ENCODE data around the gene RAC3.

RAC3 gene

GRCh38 chr17:82011617-82012187 is 19.8 kb upstream of the RAC3 start:
- no peak overlapping the region for H3K4me3 ChIP-seq (ENCODE audit: low read length)
- H3K9me3 ChIP-seq (ENCODE audit: control insufficient read depth, low read length), result no peaks in the 10 kb centered on the region
- no peaks in the 10 kb centered on the region for H3K4me1 ChIP-seq (ENCODE audit: control insufficient read depth, insufficient read depth, low read length)
- no peaks in the 10 kb centered on the region for H3K27me3 ChIP-seq (ENCODE audit: control insufficient read depth, insufficient read depth, low read length)
- no peak overlapping the region for H3K9ac ChIP-seq (ENCODE audit: low read length)
- no peaks in the 10 kb centered on the region for H3K36me3 ChIP-seq (ENCODE audit: control insufficient read depth, insufficient read depth, low read length)

GRCh38 chr17:82012261-82012639 is 19.2 kb upstream of the RAC3 start:
- no peak overlapping the region for H3K4me3 ChIP-seq (ENCODE audit: low read length)
- H3K9ac ChIP-seq (ENCODE audit: low read length), result no peak overlapping the region
- no peaks in the 10 kb centered on the region for H3K9me3 ChIP-seq (ENCODE audit: control insufficient read depth, low read length)
- no peaks in the 10 kb centered on the region for H3K36me3 ChIP-seq (ENCODE audit: control insufficient read depth, insufficient read depth, low read length)
- no peaks in the 10 kb centered on the region for H3K4me1 ChIP-seq (ENCODE audit: control insufficient read depth, insufficient read depth, low read length)
- H3K27me3 ChIP-seq (ENCODE audit: control insufficient read depth, insufficient read depth, low read length), result no peaks in the 10 kb centered on the region

GRCh38 chr17:82012640-82013295 is 18.7 kb upstream of the RAC3 start:
- no peak overlapping the region for H3K9ac ChIP-seq (ENCODE audit: low read length)

GRCh38 chr17:82013341-82013740 is 18.1 kb upstream of the RAC3 start:
- no peaks in the 10 kb centered on the region for H3K4me1 ChIP-seq (ENCODE audit: control insufficient read depth, insufficient read depth, low read length)
- no peak overlapping the region for H3K4me3 ChIP-seq (ENCODE audit: low read length)
- H3K27me3 ChIP-seq (ENCODE audit: control insufficient read depth, insufficient read depth, low read length), result no peaks in the 10 kb centered on the region
- no peaks in the 10 kb centered on the region for H3K9me3 ChIP-seq (ENCODE audit: control insufficient read depth, low read length)
- no peaks in the 10 kb centered on the region for H3K36me3 ChIP-seq (ENCODE audit: control insufficient read depth, insufficient read depth, low read length)
- H3K9ac ChIP-seq (ENCODE audit: low read length), result no peak overlapping the region

More at GRCh38 chr17:82012640-82013295, 18.7 kb upstream of the RAC3 start:
- no peaks in the 10 kb centered on the region for H3K36me3 ChIP-seq (ENCODE audit: control insufficient read depth, insufficient read depth, low read length)
- no peaks in the 10 kb centered on the region for H3K4me1 ChIP-seq (ENCODE audit: control insufficient read depth, insufficient read depth, low read length)
- H3K9me3 ChIP-seq (ENCODE audit: control insufficient read depth, low read length), result no peaks in the 10 kb centered on the region
- H3K4me3 ChIP-seq (ENCODE audit: low read length), result no peak overlapping the region
- no peaks in the 10 kb centered on the region for H3K27me3 ChIP-seq (ENCODE audit: control insufficient read depth, insufficient read depth, low read length)

- no peaks in the 10 kb centered on the region for H3K36me3 ChIP-seq (ENCODE audit: control insufficient read depth, insufficient read depth, low read length)
Observed at GRCh38 chr17:82013772-82014321, 17.6 kb upstream of the RAC3 start.

GRCh38 chr17:82014432-82014831 is 17.0 kb upstream of the RAC3 start:
- Histone ChIP-seq H3K27me3 (ENCODE audit: control insufficient read depth, insufficient read depth, low read length) (no peaks in the 10 kb centered on the region), H3K9ac (ENCODE audit: low read length) (no peak overlapping the region), H3K4me1 (ENCODE audit: control insufficient read depth, insufficient read depth, low read length) (peaks cover 3% of the 10 kb centered on the region), H3K36me3 (ENCODE audit: control insufficient read depth, insufficient read depth, low read length) (no peaks in the 10 kb centered on the region), H3K4me3 (ENCODE audit: low read length) (no peak overlapping the region), H3K9me3 (ENCODE audit: control insufficient read depth, low read length) (no peaks in the 10 kb centered on the region)

More at GRCh38 chr17:82013772-82014321, 17.6 kb upstream of the RAC3 start:
- Histone ChIP-seq H3K4me3 (ENCODE audit: low read length) (no peak overlapping the region), H3K9me3 (ENCODE audit: control insufficient read depth, low read length) (no peaks in the 10 kb centered on the region), H3K4me1 (ENCODE audit: control insufficient read depth, insufficient read depth, low read length) (no peaks in the 10 kb centered on the region), H3K9ac (ENCODE audit: low read length) (no peak overlapping the region), H3K27me3 (ENCODE audit: control insufficient read depth, insufficient read depth, low read length) (no peaks in the 10 kb centered on the region)

GRCh38 chr17:82014971-82015310 is 16.5 kb upstream of the RAC3 start:
- no peak overlapping the region for H3K4me3 ChIP-seq (ENCODE audit: low read length)
- H3K9me3 ChIP-seq (ENCODE audit: control insufficient read depth, low read length), result no peaks in the 10 kb centered on the region
- H3K4me1 ChIP-seq (ENCODE audit: control insufficient read depth, insufficient read depth, low read length), result peaks cover 8% of the 10 kb centered on the region
- H3K36me3 ChIP-seq (ENCODE audit: control insufficient read depth, insufficient read depth, low read length), result no peaks in the 10 kb centered on the region
- H3K27me3 ChIP-seq (ENCODE audit: control insufficient read depth, insufficient read depth, low read length), result no peaks in the 10 kb centered on the region
- H3K9ac ChIP-seq (ENCODE audit: low read length), result no peak overlapping the region

GRCh38 chr17:82015311-82015971 is 16.0 kb upstream of the RAC3 start:
- Histone ChIP-seq H3K36me3 (ENCODE audit: control insufficient read depth, insufficient read depth, low read length) (no peaks in the 10 kb centered on the region), H3K9ac (ENCODE audit: low read length) (no peak overlapping the region), H3K4me1 (ENCODE audit: control insufficient read depth, insufficient read depth, low read length) (peaks cover 13% of the 10 kb centered on the region)

GRCh38 chr17:82016061-82016874 is 15.2 kb upstream of the RAC3 start:
- Histone ChIP-seq H3K9ac (ENCODE audit: low read length) (no peak overlapping the region), H3K4me1 (ENCODE audit: control insufficient read depth, insufficient read depth, low read length) (peaks cover 20% of the 10 kb centered on the region), H3K4me3 (ENCODE audit: low read length) (no peak overlapping the region), H3K27me3 (ENCODE audit: control insufficient read depth, insufficient read depth, low read length) (no peaks in the 10 kb centered on the region), H3K36me3 (ENCODE audit: control insufficient read depth, insufficient read depth, low read length) (no peaks in the 10 kb centered on the region), H3K9me3 (ENCODE audit: control insufficient read depth, low read length) (no peaks in the 10 kb centered on the region)

More at GRCh38 chr17:82015311-82015971, 16.0 kb upstream of the RAC3 start:
- Histone ChIP-seq H3K4me3 (ENCODE audit: low read length) (no peak overlapping the region), H3K27me3 (ENCODE audit: control insufficient read depth, insufficient read depth, low read length) (no peaks in the 10 kb centered on the region), H3K9me3 (ENCODE audit: control insufficient read depth, low read length) (no peaks in the 10 kb centered on the region)

- Histone ChIP-seq H3K4me3 (ENCODE audit: low read length) (no peak overlapping the region), H3K4me1 (ENCODE audit: control insufficient read depth, insufficient read depth, low read length) (peaks cover 27% of the 10 kb centered on the region), H3K27me3 (ENCODE audit: control insufficient read depth, insufficient read depth, low read length) (no peaks in the 10 kb centered on the region), H3K36me3 (ENCODE audit: control insufficient read depth, insufficient read depth, low read length) (no peaks in the 10 kb centered on the region), H3K9ac (ENCODE audit: low read length) (no peak overlapping the region), H3K9me3 (ENCODE audit: control insufficient read depth, low read length) (no peaks in the 10 kb centered on the region)
Observed at GRCh38 chr17:82016875-82017459, 14.5 kb upstream of the RAC3 start.

GRCh38 chr17:82017612-82018151 is 13.8 kb upstream of the RAC3 start:
- Histone ChIP-seq H3K9me3 (ENCODE audit: control insufficient read depth, low read length) (no peaks in the 10 kb centered on the region), H3K27me3 (ENCODE audit: control insufficient read depth, insufficient read depth, low read length) (no peaks in the 10 kb centered on the region), H3K4me3 (ENCODE audit: low read length) (no peak overlapping the region), H3K9ac (ENCODE audit: low read length) (no peak overlapping the region), H3K4me1 (ENCODE audit: control insufficient read depth, insufficient read depth, low read length) (peaks cover 30% of the 10 kb centered on the region), H3K36me3 (ENCODE audit: control insufficient read depth, insufficient read depth, low read length) (no peaks in the 10 kb centered on the region)
